Stimulated activated CD4-positive, alpha-beta T cell treated with anti-CD3 and anti-CD28 coated beads, Interleukin-4, amount 100 ng/mL, for 24 hours (primary cell): Measurements from ENCODE around the gene SFMBT2.
"Not testable (repeated sequence)": the region's sequence is repeated elsewhere in the genome, so short reads cannot be mapped to it uniquely, and the experiment has no call there.

Experiments used
- DNase-seq: peaks from one replicate; pipeline ENCODE4 v3.0.0-alpha.2; 2020

Gene SFMBT2

GRCh38 chr10:7258948-7259523, 151.8 kb downstream of the SFMBT2 start:
- peak; percentile 75 for DNase-seq

GRCh38 chr10:7255517-7255916, 155.3 kb downstream of the SFMBT2 start:
- no peak for DNase-seq

GRCh38 chr10:7251696-7252465, 159.0 kb downstream of the SFMBT2 start:
- no peak for DNase-seq

- DNase-seq = no peak
Observed at GRCh38 chr10:7250236-7250635, 160.6 kb downstream of the SFMBT2 start.

GRCh38 chr10:7248585-7249164, 162.2 kb downstream of the SFMBT2 start:
- DNase-seq = no peak

GRCh38 chr10:7248148-7248547, 162.7 kb downstream of the SFMBT2 start:
- DNase-seq = no peak

GRCh38 chr10:7245505-7245904, 165.3 kb downstream of the SFMBT2 start:
- DNase-seq = no peak

GRCh38 chr10:7243873-7244272, 167.0 kb downstream of the SFMBT2 start:
- no peak for DNase-seq

- no peak for DNase-seq
Observed at GRCh38 chr10:7243139-7243538, 167.7 kb downstream of the SFMBT2 start.

GRCh38 chr10:7239312-7239985, 171.4 kb downstream of the SFMBT2 start:
- peak; percentile 19 for DNase-seq

- no peak for DNase-seq
Observed at GRCh38 chr10:7235376-7235775, 175.5 kb downstream of the SFMBT2 start.

GRCh38 chr10:7234109-7234508, 176.7 kb downstream of the SFMBT2 start:
- no peak for DNase-seq

GRCh38 chr10:7233259-7233991, 177.4 kb downstream of the SFMBT2 start:
- DNase-seq = no peak

- DNase-seq = no peak
Observed at GRCh38 chr10:7231509-7232414, 179.1 kb downstream of the SFMBT2 start.

GRCh38 chr10:7230951-7231350, 179.9 kb downstream of the SFMBT2 start:
- DNase-seq = no peak

GRCh38 chr10:7230036-7230435, 180.8 kb downstream of the SFMBT2 start:
- DNase-seq = no peak

GRCh38 chr10:7225133-7225532, 185.7 kb downstream of the SFMBT2 start:
- no peak for DNase-seq

- DNase-seq = no peak
Observed at GRCh38 chr10:7218968-7219367, 191.9 kb downstream of the SFMBT2 start.

- not testable (repeated sequence) for DNase-seq
Observed at GRCh38 chr10:7212696-7213095, 198.1 kb downstream of the SFMBT2 start.

- DNase-seq = no peak
Observed at GRCh38 chr10:7211857-7212577, 198.8 kb downstream of the SFMBT2 start.

- DNase-seq = no peak
Observed at GRCh38 chr10:7210516-7210915, 200.3 kb downstream of the SFMBT2 start.
